HG03095 (cell line): Measurements from ENCODE around the gene P2RX7.
"Not testable (repeated sequence)": the region's sequence is repeated elsewhere in the genome, so short reads cannot be mapped to it uniquely, and the experiment has no call there.

ENCODE experiments used
- ATAC-seq: cut with Tn5 transposase; IDR thresholded peaks from one replicate; pipeline ENCODE4 v1.9.1; 2021; ENCODE audit warnings: moderate library complexity; ENCODE audit not compliant: unreplicated experiment

P2RX7 gene

DNA sequence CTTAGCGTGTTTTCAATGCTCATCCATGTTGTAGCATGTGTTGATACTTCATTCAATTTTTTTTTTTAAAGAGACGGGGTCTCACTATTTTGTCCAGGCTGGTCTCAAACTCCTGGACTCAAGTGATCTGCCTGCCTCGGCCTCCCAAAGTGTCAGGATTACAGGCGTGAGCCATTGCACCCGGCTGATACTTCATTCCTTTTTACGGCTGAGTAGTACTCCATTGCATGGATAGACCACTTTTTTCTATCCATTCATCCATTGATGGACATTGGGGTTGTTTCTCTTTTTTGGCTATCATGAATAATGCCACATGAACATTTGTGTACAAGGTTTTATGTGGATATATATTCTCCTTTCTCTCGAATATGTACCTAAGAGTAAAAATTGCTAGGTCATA lies 1.2 kb downstream of the P2RX7 start:
- ATAC-seq, result no peak

DNA sequence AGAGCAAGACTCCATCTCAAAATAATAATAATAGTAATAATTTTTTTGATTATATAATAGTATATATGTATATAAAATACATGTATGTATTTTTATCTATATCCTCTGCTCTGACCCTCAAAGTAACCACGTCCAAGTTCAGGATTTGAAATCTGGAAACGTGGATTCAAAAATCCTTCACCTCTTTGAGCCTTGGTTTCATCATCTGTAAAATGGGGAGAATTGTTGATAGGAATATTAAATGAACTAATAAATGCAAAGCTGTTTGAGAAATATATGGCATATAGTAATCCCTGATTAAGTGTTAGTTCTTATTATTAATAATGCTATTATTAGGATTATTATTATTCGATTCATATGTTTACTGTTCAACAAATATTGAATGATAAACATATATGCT lies 2.6 kb downstream of the P2RX7 start:
- ATAC-seq, result no peak

DNA sequence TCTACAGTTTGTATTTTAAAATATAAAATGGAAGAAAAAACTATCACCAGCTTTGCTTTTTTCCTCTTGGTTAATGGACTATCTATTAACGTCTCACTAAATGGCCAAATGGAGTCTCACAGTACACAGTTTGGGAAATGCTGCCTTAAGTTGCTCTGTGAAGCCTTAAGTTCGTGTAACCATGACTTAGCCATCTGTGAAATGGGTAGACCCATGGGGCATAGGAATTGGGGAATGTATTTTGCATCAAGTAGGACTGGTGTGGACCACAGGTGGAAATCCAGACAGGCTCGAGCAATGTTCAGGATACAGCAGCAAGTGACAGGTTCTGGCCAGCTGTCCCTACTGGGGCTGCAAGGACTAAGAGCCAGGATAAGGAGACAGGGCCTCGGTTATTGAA lies 4.8 kb downstream of the P2RX7 start:
- no peak for ATAC-seq

DNA sequence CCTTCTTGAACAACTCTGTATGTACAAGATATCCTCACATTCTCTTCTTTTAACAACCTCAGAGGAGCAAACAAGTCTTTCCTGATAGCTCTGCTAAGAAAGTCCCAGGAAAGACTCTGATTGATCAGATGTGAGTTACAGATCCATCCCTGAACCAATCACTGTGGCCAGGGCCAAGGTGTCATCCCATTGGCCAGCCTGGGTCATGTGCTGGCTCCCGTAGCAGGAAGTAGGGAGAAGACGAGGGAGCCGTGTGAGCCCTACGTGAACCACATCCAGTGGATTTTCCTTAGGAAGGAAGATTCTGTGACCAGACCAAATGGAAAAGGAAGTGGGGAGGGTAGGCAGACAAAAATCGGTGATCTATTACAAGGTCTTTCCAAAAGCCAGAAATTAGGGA lies 5.6 kb downstream of the P2RX7 start:
- no peak for ATAC-seq

DNA sequence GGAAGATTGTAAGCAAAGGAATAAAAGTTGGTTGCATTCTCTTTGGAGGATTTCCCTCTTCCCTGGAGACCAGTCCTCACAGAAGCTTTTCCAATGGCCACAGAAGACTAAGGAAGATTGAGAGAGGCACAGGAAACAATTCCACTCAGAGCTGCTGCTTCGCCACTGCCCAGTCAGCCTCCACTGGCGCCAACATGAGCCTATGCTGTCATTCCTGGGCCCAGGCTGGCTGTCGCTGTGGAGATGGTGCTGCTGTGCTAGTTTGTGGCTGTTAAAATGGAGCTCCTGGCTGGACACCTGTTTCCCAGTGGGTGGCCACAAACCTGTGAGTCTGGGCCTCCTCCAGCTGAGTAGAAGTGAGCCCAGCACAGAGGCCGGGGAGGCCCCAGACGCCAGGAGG lies 6.6 kb downstream of the P2RX7 start:
- no peak for ATAC-seq

DNA sequence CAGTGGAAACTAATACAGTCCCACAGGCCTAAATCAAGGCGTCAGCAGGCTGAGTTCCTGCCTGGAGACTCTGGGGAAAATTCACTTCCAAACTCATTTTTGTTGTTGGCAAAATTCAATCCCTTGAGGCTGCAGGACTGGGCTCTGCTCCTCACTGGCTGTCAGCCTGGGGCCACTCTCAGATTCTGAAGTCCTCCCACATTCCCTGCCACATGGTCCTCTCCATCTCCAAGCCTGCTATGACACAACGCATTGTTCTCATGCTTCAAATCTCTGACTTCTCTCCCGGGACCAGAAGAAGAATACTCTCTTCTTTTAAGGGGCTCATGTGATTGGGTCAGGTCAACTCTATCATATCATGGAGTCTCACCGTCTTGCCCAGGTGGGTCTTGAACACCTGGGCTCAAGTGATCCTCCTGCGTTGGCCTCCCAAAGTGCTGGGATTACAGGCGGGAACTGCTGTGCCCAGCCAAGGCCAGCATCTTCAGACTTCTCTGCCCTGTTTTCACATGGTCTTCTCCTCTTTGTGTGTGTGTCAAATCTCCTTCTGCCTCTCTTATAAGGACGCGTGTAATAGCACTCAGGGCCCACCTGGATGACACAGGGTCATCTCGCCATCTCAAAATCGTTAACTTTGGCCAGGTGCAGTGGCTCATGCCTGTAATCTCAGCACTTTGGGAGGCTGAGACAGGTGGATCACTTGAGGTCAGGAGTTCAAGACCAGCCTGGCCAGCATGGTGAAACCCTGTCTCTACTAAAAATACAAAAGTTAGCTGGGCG lies 9.7 kb downstream of the P2RX7 start:
- no peak for ATAC-seq

DNA sequence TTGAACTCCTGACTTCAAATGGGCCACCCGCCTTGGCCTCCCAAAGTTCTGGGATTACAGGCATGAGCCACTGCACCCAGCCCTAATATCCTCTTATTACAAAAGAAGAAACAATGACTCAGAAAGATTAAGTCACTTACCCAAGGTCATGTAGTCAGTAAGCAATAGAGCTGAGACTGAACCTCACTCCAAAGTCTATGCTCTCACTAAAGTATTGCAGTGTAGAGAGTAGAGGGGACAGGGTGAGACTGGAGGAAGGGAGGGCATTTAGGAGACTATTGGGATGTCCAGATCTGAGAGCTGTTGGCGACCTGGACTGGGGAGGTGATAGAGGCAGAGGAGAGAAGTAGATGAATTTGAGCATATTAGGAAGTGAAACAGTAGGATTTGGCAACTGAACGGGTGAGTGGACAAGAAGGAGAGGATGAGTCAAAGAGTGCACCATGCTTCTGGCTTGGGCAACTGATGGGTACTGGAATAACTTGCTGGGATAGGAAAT lies 11.8 kb downstream of the P2RX7 start:
- no peak for ATAC-seq

DNA sequence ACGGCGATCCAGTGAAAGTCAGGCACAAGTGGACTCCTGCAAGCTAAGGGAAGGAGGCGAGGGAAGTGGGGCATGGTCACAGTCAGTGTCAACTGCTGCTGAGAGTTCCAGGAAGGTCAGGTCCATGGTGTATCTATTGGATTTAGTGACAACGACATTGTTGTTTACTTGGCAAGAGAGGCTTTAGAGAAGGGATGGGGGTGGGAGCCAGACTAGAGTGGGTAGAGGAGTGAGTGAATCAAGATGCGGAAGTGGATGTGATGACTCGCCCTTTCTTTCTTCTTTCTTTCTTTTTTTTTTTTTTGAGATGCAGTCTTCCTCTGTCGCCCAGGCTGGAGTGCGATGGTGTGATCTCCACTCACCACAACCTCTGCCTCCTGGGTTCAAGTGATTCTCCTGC lies 12.5 kb downstream of the P2RX7 start:
- no peak for ATAC-seq

DNA sequence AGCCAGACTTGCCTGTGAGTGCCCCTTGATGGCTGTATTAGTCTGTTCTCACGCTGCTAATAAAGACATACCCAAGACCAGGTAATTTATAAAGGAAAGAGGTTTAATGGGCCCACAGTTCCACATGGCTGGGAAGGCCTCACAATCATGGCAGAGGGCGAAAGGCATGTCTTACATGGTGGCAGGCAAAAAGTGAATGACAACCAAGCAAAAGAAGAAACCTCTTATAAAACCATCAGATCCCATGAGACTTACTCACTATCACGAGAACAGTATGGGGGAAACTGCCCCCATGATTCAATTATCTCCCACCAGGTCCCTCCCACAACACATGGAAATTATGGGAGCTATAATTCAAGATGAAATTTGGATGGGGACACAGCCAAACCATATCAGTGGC lies 16.6 kb downstream of the P2RX7 start:
- ATAC-seq, result not testable (repeated sequence)

DNA sequence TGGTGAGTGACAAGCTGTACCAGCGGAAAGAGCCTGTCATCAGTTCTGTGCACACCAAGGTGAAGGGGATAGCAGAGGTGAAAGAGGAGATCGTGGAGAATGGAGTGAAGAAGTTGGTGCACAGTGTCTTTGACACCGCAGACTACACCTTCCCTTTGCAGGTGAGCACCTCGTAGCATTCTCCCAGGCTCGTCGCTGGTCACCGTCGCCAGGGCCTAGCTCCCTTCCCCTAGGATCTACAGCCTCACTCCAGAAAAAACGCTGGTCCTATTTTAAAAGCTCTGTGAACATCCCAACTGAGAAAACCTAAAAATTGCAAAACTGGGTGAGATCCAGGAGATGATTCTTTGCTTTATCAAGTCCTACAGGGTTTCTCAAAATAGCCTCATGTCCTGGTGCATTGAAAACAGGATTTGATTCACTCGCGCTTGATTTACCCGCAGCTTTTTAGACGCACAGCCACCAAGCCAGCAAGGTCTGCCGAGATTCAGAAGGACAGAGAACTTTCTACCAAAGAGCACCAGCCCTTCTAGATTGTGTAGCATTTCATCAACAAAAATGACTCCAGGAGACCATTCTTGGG lies 22.2 kb downstream of the P2RX7 start:
- no peak for ATAC-seq

DNA sequence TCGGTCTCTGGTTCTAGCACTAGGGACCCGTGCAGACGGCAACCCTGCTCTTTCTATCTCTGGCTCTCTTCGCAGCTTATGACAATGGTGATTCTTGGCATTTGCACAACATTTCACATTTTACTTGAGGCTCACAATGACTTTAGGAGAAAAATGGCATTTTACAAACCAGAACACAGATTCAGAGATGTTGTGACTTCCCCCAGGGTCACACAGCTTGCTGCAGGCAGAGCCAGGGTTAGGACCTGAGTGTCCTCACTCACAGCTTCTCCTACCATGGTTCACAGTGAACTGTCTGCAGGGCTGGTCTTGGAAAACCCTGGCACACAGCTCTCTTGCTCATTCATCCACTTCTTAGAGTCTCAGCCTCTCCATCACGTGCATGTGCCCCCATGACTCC lies 23.7 kb downstream of the P2RX7 start:
- no peak for ATAC-seq

DNA sequence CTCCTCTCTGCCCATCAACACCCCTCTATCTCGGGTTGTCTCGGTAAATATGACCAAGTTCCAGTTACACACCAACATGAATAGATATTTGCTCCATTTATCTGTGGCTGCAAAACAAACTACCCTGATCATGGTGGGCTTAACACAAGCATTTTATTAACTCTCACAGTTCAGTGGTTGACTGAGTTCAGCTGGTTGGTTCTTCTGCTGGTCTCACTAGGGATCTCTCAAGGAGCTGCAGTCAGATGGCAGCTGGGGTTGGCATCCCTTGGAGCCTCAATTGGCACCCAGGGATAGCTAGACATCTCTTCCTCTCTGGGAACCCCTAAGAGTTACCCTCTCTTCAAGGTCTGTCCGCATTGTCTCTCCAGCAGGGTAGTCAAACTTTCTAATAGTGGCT lies 25.4 kb downstream of the P2RX7 start:
- no peak for ATAC-seq

DNA sequence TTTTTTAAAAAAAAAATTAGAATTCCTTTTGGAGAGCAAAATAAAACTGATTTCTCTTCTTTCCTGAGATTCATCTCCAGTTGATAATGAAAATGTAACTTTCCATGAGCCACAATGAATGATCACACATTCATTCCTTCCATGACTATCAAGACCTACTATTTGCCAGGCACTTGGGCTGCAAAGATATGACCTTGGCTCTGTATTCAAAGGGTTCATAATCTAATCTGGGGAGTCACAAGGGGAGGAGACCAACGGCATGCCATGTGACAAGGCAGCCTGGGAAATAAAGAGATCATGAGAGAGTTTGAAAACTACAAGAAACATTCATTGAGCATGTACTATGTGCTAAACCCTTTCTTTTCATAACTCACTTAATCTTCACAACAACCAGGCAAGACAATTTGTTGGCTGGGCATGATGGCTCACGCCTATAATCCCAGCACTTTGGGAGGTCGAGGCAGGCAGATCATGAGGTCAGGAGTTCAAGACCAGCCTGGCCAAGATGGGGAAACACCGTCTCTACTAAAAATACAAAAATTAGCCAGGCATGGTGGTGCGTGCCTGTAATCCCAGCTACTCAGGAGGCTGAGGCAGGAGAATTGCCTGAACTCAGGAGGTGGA lies 26.2 kb downstream of the P2RX7 start:
- not testable (repeated sequence) for ATAC-seq

DNA sequence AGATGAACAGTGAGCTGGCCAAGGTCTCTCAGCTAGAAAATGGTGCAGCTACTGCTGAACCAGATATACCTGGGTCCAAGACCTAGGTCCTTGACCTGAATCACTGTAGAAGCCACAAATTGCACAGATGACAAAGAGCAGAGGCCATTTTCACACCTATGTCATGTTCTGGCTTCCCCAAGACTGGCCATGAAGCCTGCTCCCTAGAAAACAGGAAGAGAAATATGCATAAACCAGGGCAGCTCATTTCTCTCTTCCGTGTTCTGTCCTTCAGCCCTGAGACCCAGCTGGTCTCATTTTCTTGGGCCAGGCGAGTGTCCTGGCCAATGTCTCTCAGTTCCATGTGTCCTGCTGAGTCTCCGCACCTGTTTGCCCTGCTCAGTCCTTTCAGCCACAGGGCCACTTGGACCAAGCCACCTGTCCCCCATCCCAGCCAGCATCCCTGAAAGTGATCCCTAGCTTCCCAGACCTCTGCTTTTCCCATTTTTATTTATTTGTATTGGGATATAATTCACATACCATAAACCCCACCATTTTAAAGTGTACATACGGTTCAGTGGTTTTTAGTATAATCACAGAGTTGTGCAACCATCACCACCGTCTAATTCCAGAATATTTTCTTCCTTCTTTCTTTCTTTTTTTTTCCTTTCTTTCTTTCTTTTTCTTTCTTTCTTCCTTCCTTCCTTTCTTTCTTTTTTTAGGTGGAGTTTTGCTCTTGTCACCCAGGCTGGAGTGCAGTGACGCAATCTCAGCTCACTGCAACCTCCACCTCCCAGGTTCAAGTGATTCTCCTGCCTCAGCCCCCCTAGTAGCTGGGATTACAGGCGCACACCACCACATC lies 27.0 kb downstream of the P2RX7 start:
- no peak for ATAC-seq

DNA sequence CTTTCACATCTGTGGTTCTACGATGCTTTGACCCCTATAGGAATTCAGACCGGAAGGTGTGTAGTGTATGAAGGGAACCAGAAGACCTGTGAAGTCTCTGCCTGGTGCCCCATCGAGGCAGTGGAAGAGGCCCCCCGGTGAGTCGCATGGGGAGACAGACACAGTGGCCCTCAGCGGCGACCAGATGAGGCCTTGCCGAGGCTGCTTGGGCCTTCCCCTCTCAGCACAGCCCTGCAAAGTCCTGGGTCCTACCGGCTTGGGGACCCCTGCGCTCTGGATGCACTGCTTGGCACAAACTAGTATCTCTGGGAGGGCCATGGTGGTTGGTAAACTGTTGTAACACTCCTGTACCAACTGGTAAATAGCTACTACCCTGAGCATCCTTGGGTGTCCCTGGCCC lies 29.7 kb downstream of the P2RX7 start:
- ATAC-seq, result no peak

DNA sequence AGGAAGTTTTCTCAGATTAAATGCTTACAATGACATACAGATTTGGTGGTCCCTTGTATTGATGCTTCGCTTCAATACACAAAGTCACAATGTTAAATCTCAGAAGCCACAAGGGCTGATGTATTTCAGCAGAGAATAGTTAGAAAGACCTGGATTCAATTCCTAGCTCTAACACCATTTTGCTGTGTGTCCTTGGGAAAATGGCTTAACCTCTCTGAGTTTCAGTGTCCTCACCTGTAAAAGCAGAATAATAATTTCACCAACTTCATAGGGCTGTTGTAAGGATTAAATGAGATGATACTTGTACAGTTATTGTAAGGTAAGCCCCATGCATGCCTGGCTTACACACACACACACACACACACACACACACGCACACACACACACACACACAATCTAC lies 30.3 kb downstream of the P2RX7 start:
- ATAC-seq, result no peak

DNA sequence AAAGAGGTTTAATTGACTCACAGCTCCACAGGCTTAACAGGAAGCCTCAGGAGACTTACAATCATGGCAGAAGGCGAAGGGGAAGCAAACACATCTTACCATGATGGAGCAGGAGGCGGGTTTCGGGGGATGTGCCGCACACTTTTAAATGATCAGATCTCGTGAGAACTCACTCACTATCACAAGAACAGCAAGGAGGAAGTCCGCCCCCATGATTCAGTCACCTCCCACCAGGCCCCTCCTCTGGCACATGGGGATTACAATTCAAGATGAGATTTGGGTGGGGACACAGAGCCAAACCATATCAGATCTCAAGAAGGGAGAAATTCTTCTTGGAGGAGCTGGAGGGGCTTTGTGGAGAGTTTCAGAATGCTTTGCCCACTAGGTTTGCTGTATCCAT lies 32.2 kb downstream of the P2RX7 start:
- ATAC-seq, result not testable (repeated sequence)

DNA sequence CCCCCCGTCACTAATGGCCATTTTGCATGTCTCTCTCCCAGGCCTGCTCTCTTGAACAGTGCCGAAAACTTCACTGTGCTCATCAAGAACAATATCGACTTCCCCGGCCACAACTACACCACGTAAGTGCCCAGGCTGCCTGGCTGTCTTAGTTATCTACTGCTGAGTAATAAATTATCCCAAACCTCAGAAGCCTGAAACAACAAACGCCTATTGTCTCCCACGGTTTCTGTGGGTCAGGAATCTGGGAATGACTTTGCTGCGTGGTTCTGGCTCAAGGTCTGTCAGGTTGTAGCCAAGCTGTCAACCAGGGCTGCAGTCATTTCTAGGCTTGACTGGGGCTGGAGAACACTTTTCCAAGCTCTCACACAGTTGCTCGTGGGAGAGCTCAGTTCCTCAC lies 32.6 kb downstream of the P2RX7 start:
- no peak for ATAC-seq

DNA sequence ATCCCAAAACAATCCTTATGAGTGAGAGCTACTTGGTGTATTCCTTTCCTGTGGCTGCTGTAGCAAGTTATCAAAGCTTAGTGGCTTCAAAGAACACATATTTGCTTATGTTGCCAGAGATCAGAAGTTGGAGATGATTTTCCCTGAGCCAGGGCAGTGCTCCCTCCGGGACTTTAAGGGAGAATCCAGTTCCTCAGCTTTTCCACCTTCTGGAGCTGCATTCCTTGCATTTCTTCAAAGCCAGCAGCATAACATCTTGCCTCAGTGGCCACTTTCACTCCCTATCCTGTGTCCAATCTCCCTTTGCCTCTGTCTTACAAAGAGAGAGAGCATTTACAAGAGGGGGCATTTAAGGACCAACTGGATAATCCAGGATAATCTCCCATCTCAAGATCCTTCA lies 33.7 kb downstream of the P2RX7 start:
- no peak for ATAC-seq

DNA sequence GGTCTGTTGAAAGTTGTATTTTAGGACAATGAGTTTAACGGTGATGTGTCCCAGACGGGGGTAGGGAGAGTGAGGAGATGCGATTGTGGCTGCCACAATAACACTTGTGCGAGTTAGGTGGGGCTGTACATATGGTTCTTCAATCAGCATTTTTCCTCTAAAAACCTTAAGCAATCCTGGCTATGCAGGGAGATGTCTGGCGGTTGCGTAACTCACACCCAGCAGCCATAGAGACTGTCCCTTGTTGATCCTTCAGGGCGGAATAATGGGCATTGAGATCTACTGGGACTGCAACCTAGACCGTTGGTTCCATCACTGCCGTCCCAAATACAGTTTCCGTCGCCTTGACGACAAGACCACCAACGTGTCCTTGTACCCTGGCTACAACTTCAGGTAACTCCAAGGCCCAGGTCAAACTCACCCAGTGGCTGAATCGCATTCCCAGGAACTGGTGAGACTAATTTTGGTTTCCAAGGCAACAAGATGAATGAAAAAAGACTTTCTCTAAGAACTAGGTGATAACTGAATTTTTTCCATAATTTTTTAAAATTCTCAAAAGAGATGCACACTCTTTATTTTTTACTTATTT lies 34.6 kb downstream of the P2RX7 start:
- ATAC-seq, result no peak

DNA sequence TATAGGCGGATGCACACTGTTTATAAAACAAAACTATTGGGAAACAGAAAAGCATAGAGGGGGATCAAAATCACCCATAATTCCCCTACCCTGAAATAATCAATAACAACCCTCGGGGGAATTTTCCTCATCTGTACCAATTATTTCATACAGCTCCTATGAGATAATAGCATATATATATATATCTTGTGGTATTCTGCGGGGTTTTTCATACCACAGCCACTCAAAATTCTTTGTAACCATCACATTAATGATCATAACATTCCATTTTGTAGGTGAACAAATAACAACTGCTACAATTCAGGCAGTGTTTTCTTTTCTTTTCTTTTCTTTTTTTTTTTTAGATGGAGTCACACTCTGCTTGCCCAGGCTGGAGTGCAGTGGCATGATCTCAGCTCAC lies 35.3 kb downstream of the P2RX7 start:
- ATAC-seq, result no peak
